ENCODE data around the gene XPR1. TPM values are rescaled to one million over a fixed set of nuclear protein-coding genes. Genes with fewer than 3 reads are reported as not detected.

The XPR1 gene
- total and polyA plus RNA-seq, 8 donors, result 3.4 to 25.3 (median 13.7) TPM

DNA sequence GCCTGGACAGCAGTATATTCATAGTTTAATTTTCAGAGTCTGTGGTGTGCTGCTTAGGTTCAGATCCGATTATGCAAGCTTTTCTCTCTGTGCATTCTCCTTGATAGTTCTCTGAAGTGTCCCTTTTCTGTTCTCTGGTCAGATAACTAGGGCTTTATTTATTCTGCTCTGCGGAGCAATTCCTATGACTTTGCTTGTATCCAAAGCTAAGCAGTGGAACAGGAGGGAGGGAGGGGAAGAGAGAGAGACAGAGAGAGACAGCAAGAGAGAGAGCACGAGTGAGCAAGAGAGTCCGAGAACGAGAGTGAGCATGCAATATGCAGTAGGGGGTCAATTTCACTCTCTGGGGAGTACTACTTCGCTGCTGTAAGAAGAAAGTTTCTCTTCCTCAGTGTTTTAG, 113.3 kb downstream of the XPR1 start:
- 96 to 99% methylated on average over 6 of the region's 6 CpGs for WGBS, 2 donors
- intact Hi-C loops (cut with DNase I), result no loop called here
- ATAC-seq, result no peak

DNA sequence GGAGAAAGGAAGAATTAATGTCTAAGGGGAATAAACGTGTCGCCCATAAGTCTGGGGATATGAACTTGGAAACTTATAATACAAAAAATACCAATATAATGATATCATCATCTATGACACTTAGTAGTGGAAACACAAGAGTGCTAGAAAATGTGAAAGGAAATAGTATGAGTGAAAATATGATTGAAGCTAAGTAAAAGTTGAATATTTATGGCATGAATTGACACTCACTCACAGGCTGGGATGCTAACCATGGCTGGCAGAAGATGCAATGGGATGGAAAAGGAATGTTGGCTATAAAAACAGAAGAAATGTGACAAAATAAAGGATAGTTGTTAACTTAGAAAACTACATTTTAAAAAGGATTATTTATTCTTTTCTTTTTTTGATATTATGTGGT, 120.1 kb downstream of the XPR1 start:
- no peak for FAIRE-seq

More for the DNA sequence above, 113.3 kb downstream of the XPR1 start:
- Histone ChIP-seq H3K4me3 (no peak overlapping the region), H3K9me3 (no peaks in the 10 kb centered on the region), H3K4me1 (peaks cover 0 to 3% (median 3%) of the 10 kb centered on the region in 3 donors), H3K27me3 (no peaks in the 10 kb centered on the region), H3K36me3 (no peaks in the 10 kb centered on the region), H3K27ac (no peak overlapping the region)
- FAIRE-seq (no peak), DNase-seq (no peak)
- no peak for TF ChIP-seq CTCF (IDR thresholded peaks at IDR 0.05)

DNA sequence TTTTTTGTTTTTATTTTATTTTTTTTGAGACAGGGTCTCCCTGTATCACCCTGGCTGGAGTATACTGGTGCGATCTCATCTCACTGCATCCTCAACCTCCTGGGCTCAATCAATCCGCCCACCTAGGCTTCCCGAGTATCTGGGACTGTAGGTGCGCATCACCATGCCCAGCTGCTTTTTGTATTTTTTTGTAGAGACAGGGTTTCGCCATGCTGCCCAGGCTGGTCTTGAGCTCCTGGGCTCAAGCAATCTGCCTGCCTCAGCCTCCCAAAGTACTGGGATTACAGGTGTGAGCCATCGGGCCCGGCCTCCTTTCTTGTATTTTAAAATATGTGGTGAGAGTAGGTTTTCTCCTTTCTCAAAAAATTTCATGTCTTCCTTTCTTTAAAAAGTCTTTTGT, 122.6 kb downstream of the XPR1 start:
- Histone ChIP-seq H3K27me3 (no peaks in the 10 kb centered on the region), H3K27ac (no peak overlapping the region), H3K9me3 (no peaks in the 10 kb centered on the region), H3K36me3 (no peaks in the 10 kb centered on the region), H3K4me1 (peaks cover 0 to 9% (median 0%) of the 10 kb centered on the region in 3 donors), H3K4me3 (no peak overlapping the region)
- 97 to 98% methylated on average over 7 of the region's 7 CpGs for WGBS, 2 donors
- ATAC-seq (no peak), DNase-seq (no peak), FAIRE-seq (no peak)
- intact Hi-C loops (cut with DNase I), result no loop called here
- TF ChIP-seq CTCF (IDR thresholded peaks at IDR 0.05), result no peak

More for the DNA sequence above, 120.1 kb downstream of the XPR1 start:
- H3K36me3 ChIP-seq, result no peaks in the 10 kb centered on the region
- no peaks in the 10 kb centered on the region for H3K27me3 ChIP-seq
- no peak for TF ChIP-seq CTCF (IDR thresholded peaks at IDR 0.05)
- peaks cover 0 to 9% (median 0%) of the 10 kb centered on the region in 3 donors for H3K4me1 ChIP-seq
- H3K4me3 ChIP-seq, result no peak overlapping the region
- intact Hi-C loops (cut with DNase I), result no loop called here
- DNase-seq (no peak), ATAC-seq (no peak)
- H3K9me3 ChIP-seq, result no peaks in the 10 kb centered on the region
- no peak overlapping the region for H3K27ac ChIP-seq
- 94 to 97% methylated on average over 2 of the region's 2 CpGs for WGBS, 2 donors

DNA sequence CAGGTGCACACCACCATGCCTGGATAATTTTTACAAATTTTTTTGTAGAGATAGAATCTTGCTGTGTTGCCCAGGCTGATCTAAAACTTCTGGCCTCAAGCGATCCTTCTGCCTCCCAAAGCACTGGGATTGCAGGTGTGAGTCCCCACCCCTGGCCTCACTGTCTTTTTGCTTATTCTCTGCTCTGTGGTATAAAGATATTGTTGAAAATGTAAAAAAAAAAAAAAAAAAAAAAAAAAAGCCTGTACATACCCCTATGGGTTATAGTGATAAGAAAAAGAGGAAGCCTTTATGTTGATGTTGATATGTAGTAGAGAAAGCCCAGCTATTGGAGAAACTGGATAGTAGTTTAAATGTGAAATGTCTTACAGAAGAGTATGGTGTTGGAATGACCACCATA, 125.8 kb downstream of the XPR1 start:
- no peaks in the 10 kb centered on the region for H3K9me3 ChIP-seq
- DNase-seq, result no peak
- no peaks in the 10 kb centered on the region for H3K27me3 ChIP-seq
- no peak for TF ChIP-seq CTCF (IDR thresholded peaks at IDR 0.05)
- 96% methylated on average over 1 of the region's 1 CpG for WGBS, 2 donors
- no peak overlapping the region for H3K4me3 ChIP-seq
- no peak for ATAC-seq
- no peak overlapping the region for H3K27ac ChIP-seq
- intact Hi-C loops (cut with DNase I), result no loop called here
- no peaks in the 10 kb centered on the region for H3K36me3 ChIP-seq
- H3K4me1 ChIP-seq, result no peaks in the 10 kb centered on the region
- FAIRE-seq, result no peak

DNA sequence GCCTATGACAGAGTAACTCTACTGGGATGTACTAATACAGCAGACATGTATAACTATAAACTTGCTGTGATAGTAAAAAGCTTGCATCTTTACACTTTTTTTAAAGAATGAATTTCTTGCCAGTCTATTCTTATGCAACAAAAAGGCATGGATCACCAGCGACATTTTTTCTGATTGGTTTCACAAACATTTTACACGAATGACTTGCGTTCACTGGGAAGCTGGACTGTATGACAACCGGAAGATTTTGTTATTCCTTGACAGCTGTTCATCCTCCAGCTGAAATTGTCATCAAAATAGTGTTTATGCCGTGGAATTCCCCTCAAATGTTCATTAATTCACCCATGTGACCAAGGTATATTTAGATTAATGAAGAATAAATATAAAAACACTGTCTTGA, 131.0 kb downstream of the XPR1 start:
- no peak overlapping the region for H3K27ac ChIP-seq

More for the DNA sequence above, 131.0 kb downstream of the XPR1 start:
- no peak for FAIRE-seq
- no peak for ATAC-seq
- Histone ChIP-seq H3K9me3 (no peaks in the 10 kb centered on the region), H3K4me1 (no peaks in the 10 kb centered on the region), H3K4me3 (no peak overlapping the region), H3K27me3 (no peaks in the 10 kb centered on the region), H3K36me3 (no peaks in the 10 kb centered on the region)
- DNase-seq, result no peak
- intact Hi-C loops (cut with DNase I), result no loop called here
- no peak for TF ChIP-seq CTCF (IDR thresholded peaks at IDR 0.05)
- 88 to 92% methylated on average over 5 of the region's 5 CpGs for WGBS, 2 donors

Measured in pancreas (tissue), 10 donors.